GM12801 (cell line): ENCODE data around the gene CWF19L2.

Experiments used
- TF ChIP-seq, protein P1 (sequence below): IDR thresholded peaks from one replicate; pipeline ENCODE4 v1.5.1; 2011; ENCODE audit warnings: control low read depth; ENCODE audit not compliant: insufficient read length; ENCODE audit errors: extremely low read depth

The CWF19L2 gene

DNA sequence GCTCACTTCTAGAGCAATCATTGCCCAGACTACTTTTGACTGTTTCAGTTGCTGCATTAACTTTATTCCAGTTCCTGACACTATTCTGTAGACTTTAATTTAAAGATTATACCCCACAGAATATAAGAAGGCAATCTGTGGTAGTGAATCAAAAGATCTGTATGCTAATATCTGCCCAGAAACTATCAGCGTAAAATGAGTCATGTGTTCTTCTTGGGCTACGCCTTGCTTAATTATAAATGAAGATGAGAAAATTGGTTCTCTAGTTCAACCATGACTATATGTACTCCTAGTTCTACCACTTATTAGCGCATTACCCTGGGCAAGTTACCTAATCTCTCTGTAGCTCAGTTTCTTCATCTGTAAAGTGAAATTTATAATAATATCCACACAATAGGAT lies 128.5 kb downstream of the CWF19L2 start:
- TF ChIP-seq, protein P1, sequence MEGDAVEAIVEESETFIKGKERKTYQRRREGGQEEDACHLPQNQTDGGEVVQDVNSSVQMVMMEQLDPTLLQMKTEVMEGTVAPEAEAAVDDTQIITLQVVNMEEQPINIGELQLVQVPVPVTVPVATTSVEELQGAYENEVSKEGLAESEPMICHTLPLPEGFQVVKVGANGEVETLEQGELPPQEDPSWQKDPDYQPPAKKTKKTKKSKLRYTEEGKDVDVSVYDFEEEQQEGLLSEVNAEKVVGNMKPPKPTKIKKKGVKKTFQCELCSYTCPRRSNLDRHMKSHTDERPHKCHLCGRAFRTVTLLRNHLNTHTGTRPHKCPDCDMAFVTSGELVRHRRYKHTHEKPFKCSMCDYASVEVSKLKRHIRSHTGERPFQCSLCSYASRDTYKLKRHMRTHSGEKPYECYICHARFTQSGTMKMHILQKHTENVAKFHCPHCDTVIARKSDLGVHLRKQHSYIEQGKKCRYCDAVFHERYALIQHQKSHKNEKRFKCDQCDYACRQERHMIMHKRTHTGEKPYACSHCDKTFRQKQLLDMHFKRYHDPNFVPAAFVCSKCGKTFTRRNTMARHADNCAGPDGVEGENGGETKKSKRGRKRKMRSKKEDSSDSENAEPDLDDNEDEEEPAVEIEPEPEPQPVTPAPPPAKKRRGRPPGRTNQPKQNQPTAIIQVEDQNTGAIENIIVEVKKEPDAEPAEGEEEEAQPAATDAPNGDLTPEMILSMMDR, result no peak

DNA sequence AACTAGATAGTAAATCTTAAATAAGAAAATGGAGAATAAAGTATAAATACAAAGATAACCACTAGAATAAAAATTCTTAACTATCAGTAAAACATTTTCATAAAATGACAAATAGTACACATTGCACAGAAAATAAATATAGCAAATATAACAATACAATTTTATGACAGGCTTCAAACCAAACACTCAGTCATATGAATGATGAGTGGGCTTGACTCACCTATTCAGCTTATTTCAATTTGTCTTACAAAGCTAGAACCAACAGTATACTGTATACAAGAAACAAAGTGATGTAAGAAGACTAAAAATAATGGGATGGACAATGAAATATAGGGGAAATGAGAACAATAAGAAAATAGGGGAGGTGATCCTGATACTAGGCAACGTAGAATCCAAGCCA lies 141.2 kb downstream of the CWF19L2 start:
- TF ChIP-seq, protein P1, result no peak

DNA sequence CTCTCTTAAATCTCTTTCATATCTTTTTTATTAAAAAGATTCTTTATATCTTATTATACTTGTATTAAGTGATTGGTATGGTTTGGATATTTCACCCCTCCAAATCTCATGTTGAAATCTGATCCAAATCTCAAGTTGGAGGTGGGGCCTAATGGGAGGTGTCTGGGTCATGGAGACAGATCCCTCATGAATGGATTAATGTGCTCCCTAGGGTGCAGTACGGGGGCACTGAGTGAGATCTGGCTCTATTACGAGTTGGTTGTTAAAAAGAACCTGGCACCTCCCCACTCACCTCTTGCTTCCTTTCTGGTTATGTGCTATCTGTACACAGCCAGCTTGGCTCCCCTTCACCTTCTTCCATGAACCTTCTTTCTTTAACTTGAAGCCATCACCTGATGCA lies 149.6 kb downstream of the CWF19L2 start:
- TF ChIP-seq, protein P1, result no peak

DNA sequence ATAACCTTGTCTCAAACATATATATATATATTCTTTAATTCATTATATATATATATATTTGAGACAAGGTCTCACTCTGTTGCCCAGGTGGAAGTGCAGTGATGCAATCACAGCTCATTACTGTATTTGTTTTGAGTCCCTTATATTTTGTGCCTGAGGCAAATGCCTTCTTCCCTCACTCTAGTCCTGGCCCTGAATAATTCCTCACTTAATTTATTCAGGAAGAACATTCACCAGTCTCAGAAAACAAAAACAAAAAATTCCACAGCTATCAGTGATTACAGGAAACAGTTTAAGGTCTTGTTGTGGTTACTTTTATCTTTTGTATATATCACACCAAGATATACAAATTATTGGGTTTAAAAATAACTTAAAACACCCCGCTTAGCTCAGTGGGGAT lies 155.7 kb downstream of the CWF19L2 start:
- TF ChIP-seq, protein P1, result no peak

DNA sequence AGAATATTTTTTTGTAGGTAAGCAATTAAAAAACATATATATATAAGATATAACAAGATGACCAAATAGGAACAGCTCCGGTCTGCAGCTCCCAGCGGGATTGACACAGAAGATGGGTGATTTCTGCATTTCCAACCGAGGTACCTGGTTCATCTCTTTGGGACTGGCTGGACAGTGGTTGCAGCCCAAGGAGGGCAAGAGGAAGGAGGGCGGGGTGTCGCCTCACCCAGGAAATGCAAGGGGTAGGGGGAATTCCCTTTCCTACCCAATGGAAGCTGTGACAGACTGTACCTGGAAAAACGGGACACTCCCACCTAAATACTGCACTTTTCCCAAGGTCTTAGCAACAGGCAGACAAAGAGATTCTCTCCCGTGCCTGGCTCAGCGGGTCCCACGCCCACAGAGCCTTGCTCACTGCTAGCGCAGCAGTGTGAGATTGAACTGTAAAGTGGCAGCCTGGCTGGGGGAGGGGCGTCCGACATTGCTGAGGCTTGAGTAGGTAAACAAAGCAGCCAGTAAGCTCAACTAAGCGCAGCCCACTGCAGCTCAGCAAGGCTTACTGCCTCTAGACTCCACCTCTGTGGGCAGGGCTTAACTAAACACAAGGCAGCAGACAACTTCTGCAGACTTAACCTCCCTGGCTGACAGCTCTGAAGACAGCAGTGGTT lies 163.8 kb downstream of the CWF19L2 start:
- TF ChIP-seq, protein P1, result no peak

DNA sequence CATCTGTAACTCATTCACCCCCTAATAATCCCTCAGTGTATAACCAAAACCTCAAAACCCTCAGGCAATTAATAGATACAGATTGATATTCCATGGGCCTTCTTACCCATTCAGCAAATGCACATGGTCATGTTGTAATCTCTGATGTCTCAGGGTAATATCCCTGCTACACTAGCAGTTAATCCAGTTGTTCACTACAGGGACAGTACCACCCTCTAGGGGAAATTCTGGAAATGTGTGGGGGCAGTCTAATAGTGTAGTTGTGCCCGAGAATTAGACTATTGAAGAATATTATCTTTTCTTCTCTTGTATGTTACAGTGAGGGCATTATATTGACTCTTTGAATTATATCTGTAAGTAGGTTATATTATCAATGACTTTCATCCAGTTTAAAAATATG lies 175.4 kb downstream of the CWF19L2 start:
- TF ChIP-seq, protein P1, result no peak
